NB4 (cell line): ENCODE data around the gene SEMA4A.

ENCODE experiments used
- DNase-seq: peaks from one replicate; pipeline ENCODE4 v3.0.0; 2010; ENCODE audit warnings: low read depth
- H3K4me3 ChIP-seq: one replicate; pipeline ENCODE4 v1.5.1; 2011; ENCODE audit warnings: mild to moderate bottlenecking, low read depth, low read length, moderate library complexity
- MYC ChIP-seq: IDR thresholded peaks from 2 replicates; pipeline ENCODE4 v1.6.1; 2011; ENCODE audit warnings: low read depth, low read length
- POLR2A ChIP-seq: IDR thresholded peaks from 2 replicates; pipeline ENCODE4 v1.6.1; 2011; ENCODE audit warnings: mild to moderate bottlenecking; ENCODE audit not compliant: insufficient read length; ENCODE audit errors: extremely low read depth
- TF ChIP-seq, protein P1 (sequence below): IDR thresholded peaks from 2 replicates; pipeline ENCODE4 v1.6.1; 2011; ENCODE audit warnings: low read depth, low read length
- TF ChIP-seq, protein P2 (sequence below): IDR thresholded peaks from one replicate; pipeline ENCODE4 v1.5.1; 2012; ENCODE audit warnings: low read depth, low read length

Gene SEMA4A

DNA sequence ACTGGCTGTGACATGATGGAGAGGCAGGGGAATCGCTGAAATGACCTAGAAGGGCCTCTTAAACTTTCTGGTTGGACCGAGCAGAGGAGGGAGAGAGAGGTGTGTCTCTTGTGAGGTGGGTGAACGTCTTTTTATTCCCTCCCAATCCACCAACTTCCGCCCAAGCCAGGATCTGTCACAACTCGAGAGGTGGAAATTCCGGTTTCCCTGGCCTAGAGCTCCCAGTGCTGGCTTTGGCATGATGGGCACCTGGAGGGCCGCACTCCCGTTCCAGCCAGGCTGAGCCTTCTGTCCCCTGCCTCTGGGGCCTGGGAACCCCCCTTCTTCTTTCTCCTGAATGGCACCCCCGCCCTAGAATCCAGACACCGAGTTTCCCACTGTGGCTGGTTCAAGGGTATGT lies at the start of gene SEMA4A:
Gene SEMA4A, plus strand, starts transcription at position 224 of the 400 bp plus-strand sequence. CDS start 994 bp downstream, outside the sequence.
- TF ChIP-seq, protein P1, sequence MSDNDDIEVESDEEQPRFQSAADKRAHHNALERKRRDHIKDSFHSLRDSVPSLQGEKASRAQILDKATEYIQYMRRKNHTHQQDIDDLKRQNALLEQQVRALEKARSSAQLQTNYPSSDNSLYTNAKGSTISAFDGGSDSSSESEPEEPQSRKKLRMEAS, result no peak
- TF ChIP-seq POLR2A (no peak), MYC (no peak)
- TF ChIP-seq, protein P2, sequence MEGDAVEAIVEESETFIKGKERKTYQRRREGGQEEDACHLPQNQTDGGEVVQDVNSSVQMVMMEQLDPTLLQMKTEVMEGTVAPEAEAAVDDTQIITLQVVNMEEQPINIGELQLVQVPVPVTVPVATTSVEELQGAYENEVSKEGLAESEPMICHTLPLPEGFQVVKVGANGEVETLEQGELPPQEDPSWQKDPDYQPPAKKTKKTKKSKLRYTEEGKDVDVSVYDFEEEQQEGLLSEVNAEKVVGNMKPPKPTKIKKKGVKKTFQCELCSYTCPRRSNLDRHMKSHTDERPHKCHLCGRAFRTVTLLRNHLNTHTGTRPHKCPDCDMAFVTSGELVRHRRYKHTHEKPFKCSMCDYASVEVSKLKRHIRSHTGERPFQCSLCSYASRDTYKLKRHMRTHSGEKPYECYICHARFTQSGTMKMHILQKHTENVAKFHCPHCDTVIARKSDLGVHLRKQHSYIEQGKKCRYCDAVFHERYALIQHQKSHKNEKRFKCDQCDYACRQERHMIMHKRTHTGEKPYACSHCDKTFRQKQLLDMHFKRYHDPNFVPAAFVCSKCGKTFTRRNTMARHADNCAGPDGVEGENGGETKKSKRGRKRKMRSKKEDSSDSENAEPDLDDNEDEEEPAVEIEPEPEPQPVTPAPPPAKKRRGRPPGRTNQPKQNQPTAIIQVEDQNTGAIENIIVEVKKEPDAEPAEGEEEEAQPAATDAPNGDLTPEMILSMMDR, result no peak
- H3K4me3 ChIP-seq, result peak within 1 kb of the TSS; percentile 46
- DNase-seq, result no peak

DNA sequence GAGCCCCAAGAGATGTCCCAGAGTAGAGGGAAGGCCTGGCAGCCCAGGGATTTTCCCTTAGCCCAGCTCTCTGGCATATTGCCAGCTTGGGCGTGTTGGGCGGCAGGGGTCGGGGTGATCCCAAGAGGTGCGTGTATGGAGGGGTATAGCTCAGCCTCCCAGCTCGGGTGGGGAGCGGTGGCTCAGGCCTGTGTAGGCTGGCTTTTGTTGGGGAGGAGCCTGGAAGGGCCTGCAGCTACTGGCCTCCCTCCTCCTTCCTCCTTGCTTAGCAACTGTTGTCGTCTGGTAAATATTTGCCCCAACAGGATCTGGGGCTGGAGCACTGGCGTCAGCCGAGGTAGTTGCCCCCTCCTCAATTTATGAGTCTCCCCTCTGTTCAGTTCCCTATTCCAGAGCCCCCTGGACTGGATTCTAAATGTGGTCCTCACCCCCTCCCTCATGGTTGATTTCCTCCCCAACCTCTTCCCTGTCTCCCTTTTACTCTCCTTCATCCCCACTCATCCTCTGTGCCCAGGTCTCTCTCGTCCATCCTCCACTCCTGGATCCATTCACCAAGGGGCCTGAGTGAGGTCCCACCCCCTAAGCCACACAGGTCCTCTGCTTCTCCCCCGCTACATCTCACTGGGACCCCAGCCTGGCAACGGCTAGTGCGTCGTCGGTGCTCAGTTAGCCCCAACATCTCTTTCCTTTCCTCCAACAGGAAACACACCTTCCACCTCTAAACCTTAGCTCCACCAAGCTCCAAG lies 49.1 kb upstream of the SEMA4A start:
- TF ChIP-seq MYC, result no peak
- TF ChIP-seq POLR2A, result no peak
- TF ChIP-seq, protein P2, result no peak
- TF ChIP-seq, protein P1, result no peak
- no peak for DNase-seq
- no peak overlapping the region for H3K4me3 ChIP-seq

DNA sequence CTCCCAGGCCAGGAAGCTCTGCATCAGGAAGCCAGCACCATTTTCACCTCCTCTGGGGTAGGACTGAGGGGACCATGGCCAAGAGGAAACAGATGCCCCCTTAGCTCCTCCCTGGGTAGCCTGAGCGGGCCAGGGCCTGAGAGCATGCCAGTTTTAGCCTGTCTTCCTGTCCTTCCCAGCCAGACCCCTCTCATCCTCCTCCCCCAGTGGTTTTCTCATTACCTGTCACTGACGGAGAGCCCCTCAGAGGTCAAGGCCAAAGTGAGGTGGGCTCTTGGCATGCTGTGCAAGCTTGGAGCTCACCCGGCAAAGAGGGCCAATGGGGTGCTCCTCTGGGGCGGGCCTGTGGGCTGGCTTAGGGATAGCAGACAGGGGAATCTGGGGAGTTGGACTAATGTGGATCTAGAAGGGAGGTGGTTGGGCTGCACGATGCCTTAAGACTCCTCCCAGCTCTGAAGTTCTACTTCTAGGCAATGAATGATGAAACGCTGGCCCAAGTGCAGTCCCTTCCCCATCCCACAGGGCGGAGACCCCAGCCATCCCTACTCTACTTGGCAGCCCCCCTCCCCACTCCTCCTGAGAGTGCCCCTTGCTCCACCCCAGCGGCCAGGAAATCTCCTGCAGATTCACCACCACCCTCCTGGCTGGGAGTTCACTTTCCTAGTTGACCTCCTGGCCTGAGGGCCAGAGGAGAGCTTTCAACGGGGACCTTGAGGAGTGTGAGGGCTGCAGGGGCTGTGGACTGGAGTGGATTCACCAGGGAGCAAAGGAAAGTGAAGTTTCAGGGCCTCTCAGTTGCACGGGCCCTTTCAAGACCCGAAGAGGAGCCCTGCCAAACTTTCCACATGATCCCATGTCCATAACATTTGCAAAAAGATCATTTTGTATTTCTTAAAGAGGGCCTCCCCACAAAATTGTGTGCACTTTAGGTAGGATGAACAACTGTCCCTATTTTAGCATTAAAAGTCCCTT lies 48.2 kb upstream of the SEMA4A start:
- TF ChIP-seq, protein P2, result no peak
- TF ChIP-seq POLR2A (no peak), MYC (no peak)
- TF ChIP-seq, protein P1, result no peak
- no peak overlapping the region for H3K4me3 ChIP-seq
- DNase-seq, result no peak

DNA sequence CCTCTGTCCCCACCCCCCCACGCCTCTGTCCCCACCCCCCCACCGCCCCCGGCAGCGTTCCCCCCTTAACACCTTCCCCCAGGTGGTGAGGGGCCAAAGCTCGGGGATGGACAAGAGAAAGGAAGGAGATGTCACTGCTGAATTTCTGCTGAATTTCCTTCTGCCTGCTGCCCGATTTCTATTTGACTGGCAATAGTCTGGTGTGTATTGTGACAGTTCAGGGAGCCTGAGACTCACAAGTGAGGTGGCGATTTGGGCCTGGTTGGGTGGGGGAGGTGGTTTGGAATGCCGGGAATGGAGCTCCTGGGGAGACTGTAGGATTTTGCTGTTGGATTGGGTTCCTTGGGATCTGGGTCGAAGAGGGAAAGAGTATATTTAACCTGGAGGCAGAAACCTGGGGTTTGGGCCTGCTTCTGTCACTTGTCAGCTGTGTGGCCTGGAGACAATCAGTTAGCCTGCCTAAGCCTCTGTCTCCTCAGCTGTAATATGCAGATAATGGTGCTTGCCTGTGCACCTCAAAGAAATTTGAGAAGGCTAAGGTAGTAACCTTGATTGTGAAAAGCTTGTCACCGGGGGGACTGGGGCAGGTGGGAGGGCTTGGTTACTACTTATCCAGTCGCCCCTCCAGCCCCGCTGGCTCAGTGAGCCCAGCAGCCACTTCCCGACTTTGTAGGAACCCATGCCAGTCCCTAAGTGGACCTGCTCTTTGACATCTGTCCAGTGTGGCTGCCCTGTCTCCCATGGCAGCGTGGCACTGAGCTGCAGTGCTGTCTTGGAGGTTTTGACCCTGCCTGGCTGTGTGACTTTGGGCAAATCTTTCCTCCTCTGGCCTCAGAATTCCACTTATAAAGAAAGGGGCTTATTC lies 46.5 kb upstream of the SEMA4A start:
- no peak for TF ChIP-seq POLR2A
- TF ChIP-seq, protein P2, result no peak
- TF ChIP-seq, protein P1, result no peak
- TF ChIP-seq MYC, result no peak
- DNase-seq, result no peak
- no peak overlapping the region for H3K4me3 ChIP-seq

DNA sequence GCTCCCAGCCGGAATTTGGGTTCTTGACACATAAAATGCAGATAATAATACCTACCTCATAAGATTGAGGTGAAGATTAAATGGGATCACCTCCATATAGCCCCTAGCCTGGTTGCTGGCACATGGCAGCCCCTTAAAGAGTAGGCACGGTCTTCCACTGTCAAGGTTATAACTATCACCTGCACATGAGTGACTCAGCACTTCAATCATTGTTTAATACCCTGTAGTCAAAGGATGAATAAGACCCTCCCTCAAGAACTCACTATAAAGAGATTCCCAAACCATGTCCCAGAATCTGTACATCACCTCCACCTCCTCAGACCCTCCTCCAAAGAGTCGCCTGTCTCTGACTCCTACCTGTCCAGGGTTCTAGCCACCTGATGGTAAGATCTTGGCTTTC lies 45.3 kb upstream of the SEMA4A start:
- TF ChIP-seq MYC, result no peak
- TF ChIP-seq, protein P2, result no peak
- TF ChIP-seq POLR2A, result no peak
- TF ChIP-seq, protein P1, result no peak
- H3K4me3 ChIP-seq, result no peak overlapping the region
- DNase-seq, result no peak
